ENCODE data around the gene NPAS3. TPM values are rescaled to one million over a fixed set of nuclear protein-coding genes. Genes with fewer than 3 reads are reported as not detected.

The NPAS3 gene
- total and polyA plus RNA-seq, 4 donors = 0.07 to 0.09 (median 0.08) TPM; not detected in 1

DNA sequence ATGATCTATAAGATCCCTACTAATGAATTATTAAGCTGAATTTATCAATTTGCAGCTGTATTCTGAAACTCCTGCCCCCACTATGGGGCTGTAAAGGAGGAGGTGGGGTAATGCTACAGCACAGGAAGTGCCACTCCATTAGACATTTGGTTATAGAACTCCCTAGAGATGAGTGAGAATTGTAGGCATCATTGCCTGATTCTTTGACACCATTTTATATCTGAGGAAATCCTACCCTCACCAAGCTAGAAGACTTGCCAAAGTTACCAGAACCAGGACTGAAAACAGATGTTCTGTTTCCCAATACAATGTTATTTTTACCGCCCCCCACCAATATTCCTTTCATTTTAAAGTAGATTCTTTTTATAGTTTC, 829.8 kb downstream of the NPAS3 start:
- WGBS = 94% methylated on average over 1 of the region's 1 CpG
- Histone ChIP-seq H3K4me1 (ENCODE audit: control insufficient read depth in 4 of 4, insufficient read depth in 4 of 4, low read length in 3 of 4) (no peaks in the 10 kb centered on the region), H3K27ac (ENCODE audit: low read depth in 1 of 2, low read length in 2 of 2) (no peak overlapping the region), H3K4me3 (ENCODE audit: low read depth in 1 of 3, low read length in 3 of 3) (no peak overlapping the region), H3K27me3 (ENCODE audit: control insufficient read depth in 4 of 4, insufficient read depth in 4 of 4, low read length in 3 of 4) (no peaks in the 10 kb centered on the region), H3K9ac (ENCODE audit: low read depth in 1 of 2, low read length in 2 of 2) (no peak overlapping the region), H3K36me3 (ENCODE audit: control insufficient read depth in 4 of 4, insufficient read depth in 3 of 4, low read depth in 1 of 4, low read length in 3 of 4) (no peaks in the 10 kb centered on the region), H3K9me3 (ENCODE audit: control insufficient read depth in 4 of 4, low read length in 3 of 4) (no peaks in the 10 kb centered on the region)
- TF ChIP-seq, protein P1, sequence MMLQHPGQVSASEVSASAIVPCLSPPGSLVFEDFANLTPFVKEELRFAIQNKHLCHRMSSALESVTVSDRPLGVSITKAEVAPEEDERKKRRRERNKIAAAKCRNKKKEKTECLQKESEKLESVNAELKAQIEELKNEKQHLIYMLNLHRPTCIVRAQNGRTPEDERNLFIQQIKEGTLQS (IDR thresholded peaks at IDR 0.05) = no peak
- TF ChIP-seq JUND (IDR thresholded peaks at IDR 0.05) = no peak
- TF ChIP-seq, protein P2, sequence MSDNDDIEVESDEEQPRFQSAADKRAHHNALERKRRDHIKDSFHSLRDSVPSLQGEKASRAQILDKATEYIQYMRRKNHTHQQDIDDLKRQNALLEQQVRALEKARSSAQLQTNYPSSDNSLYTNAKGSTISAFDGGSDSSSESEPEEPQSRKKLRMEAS (IDR thresholded peaks at IDR 0.05) = no peak
- TF ChIP-seq NR2F2 (IDR thresholded peaks at IDR 0.05) = no peak
- TF ChIP-seq RXRA (IDR thresholded peaks at IDR 0.05) = no peak
- no peak for TF ChIP-seq CTCF (IDR thresholded peaks at IDR 0.05; ENCODE audit: low read depth, low read length, missing input control)
- TF ChIP-seq EGR1 (IDR thresholded peaks at IDR 0.05; ENCODE audit: low read depth in 2 of 2) = no peak
- TF ChIP-seq, protein P3, sequence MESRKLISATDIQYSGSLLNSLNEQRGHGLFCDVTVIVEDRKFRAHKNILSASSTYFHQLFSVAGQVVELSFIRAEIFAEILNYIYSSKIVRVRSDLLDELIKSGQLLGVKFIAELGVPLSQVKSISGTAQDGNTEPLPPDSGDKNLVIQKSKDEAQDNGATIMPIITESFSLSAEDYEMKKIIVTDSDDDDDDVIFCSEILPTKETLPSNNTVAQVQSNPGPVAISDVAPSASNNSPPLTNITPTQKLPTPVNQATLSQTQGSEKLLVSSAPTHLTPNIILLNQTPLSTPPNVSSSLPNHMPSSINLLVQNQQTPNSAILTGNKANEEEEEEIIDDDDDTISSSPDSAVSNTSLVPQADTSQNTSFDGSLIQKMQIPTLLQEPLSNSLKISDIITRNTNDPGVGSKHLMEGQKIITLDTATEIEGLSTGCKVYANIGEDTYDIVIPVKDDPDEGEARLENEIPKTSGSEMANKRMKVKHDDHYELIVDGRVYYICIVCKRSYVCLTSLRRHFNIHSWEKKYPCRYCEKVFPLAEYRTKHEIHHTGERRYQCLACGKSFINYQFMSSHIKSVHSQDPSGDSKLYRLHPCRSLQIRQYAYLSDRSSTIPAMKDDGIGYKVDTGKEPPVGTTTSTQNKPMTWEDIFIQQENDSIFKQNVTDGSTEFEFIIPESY (IDR thresholded peaks at IDR 0.05) = no peak
- TF ChIP-seq TAF1 (conservative IDR thresholded peaks at IDR 0.05) = no peak
- no peak for TF ChIP-seq FOXA1 (IDR thresholded peaks at IDR 0.05)
- no peak for TF ChIP-seq FOXA2 (IDR thresholded peaks at IDR 0.05)
- no peak for DNase-seq (ENCODE audit: low spot score)

GRCh38 chr14:33773205-33774030, 834.7 kb downstream of the NPAS3 start:
- DNase-seq (ENCODE audit: low spot score) = no peak
- WGBS = 85% methylated on average over 8 of the region's 8 CpGs
- Histone ChIP-seq H3K9me3 (ENCODE audit: control insufficient read depth in 4 of 4, low read length in 3 of 4) (no peaks in the 10 kb centered on the region), H3K9ac (ENCODE audit: low read depth in 1 of 2, low read length in 2 of 2) (no peak overlapping the region), H3K27ac (ENCODE audit: low read depth in 1 of 2, low read length in 2 of 2) (no peak overlapping the region), H3K4me1 (ENCODE audit: control insufficient read depth in 4 of 4, insufficient read depth in 4 of 4, low read length in 3 of 4) (no peaks in the 10 kb centered on the region), H3K36me3 (ENCODE audit: control insufficient read depth in 4 of 4, insufficient read depth in 3 of 4, low read depth in 1 of 4, low read length in 3 of 4) (no peaks in the 10 kb centered on the region), H3K27me3 (ENCODE audit: control insufficient read depth in 4 of 4, insufficient read depth in 4 of 4, low read length in 3 of 4) (no peaks in the 10 kb centered on the region), H3K4me3 (ENCODE audit: low read depth in 1 of 3, low read length in 3 of 3) (no peak overlapping the region)
- TF ChIP-seq TAF1 (conservative IDR thresholded peaks at IDR 0.05) (no peak), FOXA1 (IDR thresholded peaks at IDR 0.05) (no peak), RXRA (IDR thresholded peaks at IDR 0.05) (no peak), HNF4A (conservative IDR thresholded peaks at IDR 0.05) (no peak), RAD21 (IDR thresholded peaks at IDR 0.05) (no peak), REST (IDR thresholded peaks at IDR 0.05) (no peak), HNF4G (IDR thresholded peaks at IDR 0.05) (no peak), YY1 (IDR thresholded peaks at IDR 0.05) (no peak), GABPA (IDR thresholded peaks at IDR 0.05 in 1 of 2, conservative IDR thresholded peaks at IDR 0.05 in 1 of 2) (no peak), CTCF (IDR thresholded peaks at IDR 0.05; ENCODE audit: low read depth, low read length, missing input control) (no peak), EGR1 (IDR thresholded peaks at IDR 0.05; ENCODE audit: low read depth in 2 of 2) (no peak), JUND (IDR thresholded peaks at IDR 0.05) (no peak), NR2F2 (IDR thresholded peaks at IDR 0.05) (no peak), FOXA2 (IDR thresholded peaks at IDR 0.05) (no peak)
- TF ChIP-seq, protein P1 (IDR thresholded peaks at IDR 0.05) = no peak
- TF ChIP-seq, protein P3 (IDR thresholded peaks at IDR 0.05) = no peak

All from liver (tissue), 9 donors.